Tibial artery (tissue), 4 donors: ENCODE measurements around the gene SLC15A1.

Source experiments
- DNase-seq, 2 donors: peaks; one replicate each; pipeline ENCODE4 v3.0.0-alpha.2; 2019
- H3K27ac ChIP-seq, 2 donors: fragments of 200-600 bp; sonication (generic) in 1 of 2; 1 replicate in 1 of 2; 2 replicates in 1 of 2; pipeline ENCODE4 v1.5.1; 2018 to 2019; ENCODE audit warnings: mild to moderate bottlenecking in 1 of 2
- H3K27me3 ChIP-seq, 2 donors: fragments of 200-600 bp; sonication (generic) in 1 of 2; one replicate each; pipeline versions ENCODE4 v1.5.1 to v1.6.0; 2016 to 2019
- H3K36me3 ChIP-seq, 3 donors: fragments of 200-600 bp; sonication (generic) in 2 of 3; one replicate each; pipeline ENCODE4 v1.5.1; 2016 to 2019; ENCODE audit warnings: mild to moderate bottlenecking in 2 of 3
- H3K4me1 ChIP-seq, 4 donors: fragments of 200-600 bp; sonication (generic) in 2 of 4; 1 replicate in 3 of 4; 2 replicates in 1 of 4; pipeline ENCODE4 v1.5.1; 2016 to 2019
- H3K4me3 ChIP-seq, 2 donors: fragments of 200-600 bp; sonication (generic) in 1 of 2; 1 replicate in 1 of 2; 2 replicates in 1 of 2; pipeline ENCODE4 v1.5.1; 2018 to 2019; ENCODE audit warnings: mild to moderate bottlenecking in 2 of 2
- H3K9me3 ChIP-seq, 3 donors: fragments of 200-600 bp; sonication (generic) in 1 of 3; one replicate each; pipeline ENCODE4 v1.5.1; 2016 to 2019
- CTCF ChIP-seq, 2 experiments: fragments of 200-600 bp in 1 of 2; fragments of 450-650 bp in 1 of 2; IDR thresholded peaks; one replicate each; pipeline ENCODE4 v1.5.1; 2017 to 2019; ENCODE audit warnings: antibody characterized with exemption in 2 of 2, mild to moderate bottlenecking in 1 of 2, moderate library complexity in 1 of 2
- intact Hi-C: fragments of 100-400 bp; cut with DNase I; formaldehyde crosslinking; loops from one replicate; pipeline ENCODE4 v1.15.0; 2023; ENCODE audit warnings: low total_unique reads

SLC15A1 gene

GRCh38 chr13:98796798-98797197 lies 44.3 kb upstream of the SLC15A1 start:
- Histone ChIP-seq H3K36me3 (peaks cover 46 to 73% (median 66%) of the 10 kb centered on the region in 3 donors), H3K4me3 (no peak overlapping the region), H3K27ac (no peak overlapping the region), H3K4me1 (no peaks in the 10 kb centered on the region), H3K27me3 (no peaks in the 10 kb centered on the region), H3K9me3 (no peaks in the 10 kb centered on the region)
- intact Hi-C loops: no loop called here
- TF ChIP-seq CTCF (IDR thresholded peaks at IDR 0.05): no peak
- no peak for DNase-seq

- intact Hi-C loops: no loop called here
- H3K27ac ChIP-seq: no peak overlapping the region
- no peaks in the 10 kb centered on the region for H3K4me1 ChIP-seq
- H3K4me3 ChIP-seq: no peak overlapping the region
- H3K9me3 ChIP-seq: no peaks in the 10 kb centered on the region
- TF ChIP-seq CTCF (IDR thresholded peaks at IDR 0.05): no peak
- peaks cover 46 to 73% (median 66%) of the 10 kb centered on the region in 3 donors for H3K36me3 ChIP-seq
- DNase-seq: no peak
- H3K27me3 ChIP-seq: no peaks in the 10 kb centered on the region
These were observed 43.7 kb upstream of the SLC15A1 start for GRCh38 chr13:98796191-98796590.

GRCh38 chr13:98795220-98795619 lies 42.7 kb upstream of the SLC15A1 start:
- H3K27me3 ChIP-seq: no peaks in the 10 kb centered on the region
- no peak overlapping the region for H3K4me3 ChIP-seq
- no peak for DNase-seq

GRCh38 chr13:98794498-98794897 lies 42.0 kb upstream of the SLC15A1 start:
- TF ChIP-seq CTCF (IDR thresholded peaks at IDR 0.05): no peak
- H3K9me3 ChIP-seq: no peaks in the 10 kb centered on the region
- peaks cover 46 to 65% (median 58%) of the 10 kb centered on the region in 3 donors for H3K36me3 ChIP-seq
- no peak for DNase-seq
- H3K4me1 ChIP-seq: no peaks in the 10 kb centered on the region
- H3K27me3 ChIP-seq: no peaks in the 10 kb centered on the region
- H3K4me3 ChIP-seq: no peak overlapping the region
- intact Hi-C loops: no loop called here
- no peak overlapping the region for H3K27ac ChIP-seq

More at GRCh38 chr13:98795220-98795619, 42.7 kb upstream of the SLC15A1 start:
- H3K36me3 ChIP-seq: peaks cover 46 to 72% (median 63%) of the 10 kb centered on the region in 3 donors
- no peak for TF ChIP-seq CTCF (IDR thresholded peaks at IDR 0.05)
- H3K4me1 ChIP-seq: no peaks in the 10 kb centered on the region
- intact Hi-C loops: no loop called here
- H3K9me3 ChIP-seq: no peaks in the 10 kb centered on the region
- H3K27ac ChIP-seq: no peak overlapping the region

GRCh38 chr13:98792785-98793495 lies 40.5 kb upstream of the SLC15A1 start:
- no peak for DNase-seq
- intact Hi-C loops: no loop called here
- H3K27ac ChIP-seq: no peak overlapping the region
- H3K4me3 ChIP-seq: no peak overlapping the region
- H3K9me3 ChIP-seq: no peaks in the 10 kb centered on the region
- peaks cover 42 to 53% (median 47%) of the 10 kb centered on the region in 3 donors for H3K36me3 ChIP-seq
- H3K4me1 ChIP-seq: no peaks in the 10 kb centered on the region
- H3K27me3 ChIP-seq: no peaks in the 10 kb centered on the region
- TF ChIP-seq CTCF (IDR thresholded peaks at IDR 0.05): no peak
